Effector CD8-positive, alpha-beta T cell (primary cell): ENCODE measurements around the gene CACNA1C.

Source experiments
- DNase-seq: peaks from one replicate; lab custom pipeline; 2025; lab: John Stamatoyannopoulos, UW

Gene CACNA1C

DNA sequence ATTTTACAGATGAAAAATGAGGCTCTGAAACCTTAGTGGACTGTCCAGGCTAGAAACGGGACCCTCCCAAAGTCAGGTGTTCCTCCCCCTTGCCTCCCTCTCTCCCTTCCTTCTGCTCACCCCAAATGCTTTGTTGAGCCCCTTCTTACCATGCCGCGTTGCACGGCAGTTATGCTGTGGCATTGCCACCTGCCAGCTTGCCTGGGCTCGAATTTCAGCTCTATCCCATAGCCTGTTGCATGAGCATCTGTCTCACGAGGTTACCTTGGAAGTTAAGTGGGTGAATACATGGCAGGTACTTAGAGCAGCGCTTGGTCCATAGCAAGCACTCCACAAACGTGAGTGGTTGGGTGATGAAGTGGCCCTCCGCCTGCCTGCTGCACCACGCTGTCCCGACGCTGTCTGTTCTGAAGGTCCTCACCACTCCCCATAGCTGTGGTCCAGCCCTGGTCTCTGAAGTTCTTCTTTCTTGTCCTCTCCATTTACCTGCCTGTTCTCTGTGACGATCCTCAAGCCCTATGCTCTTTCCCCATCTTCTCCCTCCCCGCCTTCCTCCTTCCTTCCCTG is 269.9 kb downstream of the CACNA1C start:
- no peak for DNase-seq

DNA sequence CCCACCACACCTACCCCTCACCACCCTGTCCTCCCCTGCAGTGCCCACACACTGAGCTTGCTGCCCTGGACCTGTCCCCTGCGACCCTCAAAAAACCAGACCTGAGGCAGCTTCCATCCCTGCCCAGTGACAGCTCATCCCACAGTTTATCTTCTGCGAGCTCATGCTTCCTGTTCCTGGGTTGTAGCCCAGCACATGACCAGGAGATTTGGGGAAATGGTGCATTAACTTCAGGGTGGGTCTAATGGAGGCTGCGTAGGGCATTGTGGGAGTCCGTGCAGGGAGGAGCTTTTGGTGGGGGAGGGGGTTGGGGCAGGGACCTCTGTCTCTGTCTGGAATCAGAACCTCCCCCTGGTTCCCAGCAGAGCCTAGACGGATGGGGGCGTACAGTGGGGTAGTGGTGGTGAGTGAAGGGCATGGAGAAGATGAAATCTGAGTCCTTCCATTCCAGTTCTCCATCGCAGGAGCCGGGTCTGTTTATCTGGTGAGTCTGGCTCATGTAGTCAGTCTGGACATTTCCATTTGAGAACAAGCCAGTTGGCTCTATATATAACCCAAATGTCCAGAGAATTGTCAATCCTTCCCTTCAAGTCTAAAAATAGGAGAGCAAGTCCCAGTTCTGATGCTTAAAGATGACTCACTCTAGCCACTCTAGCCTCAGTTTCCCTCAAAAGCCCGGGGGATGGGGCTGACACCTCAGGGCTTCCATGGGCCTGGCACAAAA is 270.9 kb downstream of the CACNA1C start:
- DNase-seq = no peak

DNA sequence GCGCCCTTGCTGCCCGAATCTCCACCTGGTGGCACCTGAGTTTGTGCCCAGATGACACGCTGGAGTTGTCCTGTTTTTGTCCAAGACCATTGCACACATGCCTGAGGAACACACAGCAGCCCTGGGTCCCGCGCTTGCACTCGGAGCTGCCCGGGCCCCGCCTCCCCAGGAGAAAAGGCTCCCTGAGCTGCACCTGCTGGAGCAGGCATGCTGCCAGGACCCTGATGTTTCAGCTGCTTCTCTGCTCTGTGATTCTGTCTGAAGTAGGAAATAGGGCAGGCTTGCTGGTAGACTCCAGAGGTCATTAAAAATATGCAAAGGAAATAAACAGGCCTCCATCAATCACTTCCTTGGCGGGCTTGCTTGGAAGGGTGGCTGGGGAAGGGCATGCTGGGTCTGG is 271.6 kb downstream of the CACNA1C start:
- no peak for DNase-seq

DNA sequence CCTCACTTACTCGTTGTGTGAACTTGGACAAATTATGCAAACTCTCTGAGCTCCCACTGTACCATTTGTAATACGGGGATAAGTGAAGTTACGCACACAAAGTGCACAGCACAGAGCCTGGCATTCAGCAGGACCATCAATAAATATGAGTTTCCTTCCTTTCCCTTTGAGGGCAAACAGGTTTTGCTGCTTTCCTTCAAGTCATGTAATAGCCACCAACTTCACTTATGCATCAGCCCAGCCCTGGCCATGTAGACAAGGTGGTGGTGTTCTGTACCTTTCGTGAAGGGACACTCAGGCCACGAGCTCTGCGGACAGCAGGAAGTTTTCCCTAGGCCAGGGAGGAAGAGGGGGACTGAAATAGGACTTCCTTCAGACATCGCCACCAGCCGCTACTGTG is 272.7 kb downstream of the CACNA1C start:
- DNase-seq = no peak

DNA sequence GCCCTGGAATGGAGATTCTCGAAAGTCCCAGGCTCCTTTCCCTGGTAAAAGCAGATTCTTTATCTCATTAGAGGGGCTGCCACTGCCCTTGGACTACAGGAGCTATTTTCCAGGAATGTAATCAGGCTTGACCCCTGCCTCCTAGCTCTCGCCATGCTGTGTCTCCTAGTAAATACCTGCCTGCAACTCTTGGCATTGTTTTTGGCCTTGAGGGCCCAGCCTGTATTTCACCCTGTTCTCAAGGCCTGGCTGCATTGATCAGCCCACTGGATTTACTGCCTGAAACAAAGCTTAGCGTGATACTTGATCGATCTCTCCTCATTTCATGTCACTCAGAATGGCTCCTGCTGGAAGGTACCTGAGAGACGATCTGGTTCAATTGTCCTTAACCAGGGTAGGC is 273.7 kb downstream of the CACNA1C start:
- no peak for DNase-seq

DNA sequence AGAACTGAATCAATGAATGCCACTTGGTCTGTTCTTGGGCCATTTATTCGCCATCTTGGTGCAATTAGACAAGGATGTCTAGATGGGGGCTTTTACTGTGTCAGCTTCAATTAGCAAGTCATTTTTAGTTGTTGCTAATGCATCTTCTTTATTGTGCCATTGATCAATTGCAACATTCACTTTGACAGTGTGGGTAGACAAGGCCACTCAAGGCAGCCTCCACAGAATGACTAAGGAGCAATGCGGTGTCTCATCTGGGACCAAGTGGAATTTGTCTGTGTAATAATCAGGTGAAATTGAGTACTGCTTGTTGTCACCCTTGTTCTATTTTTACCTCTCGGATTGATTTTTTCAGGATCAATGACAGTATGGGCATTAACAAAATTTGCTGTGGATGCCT is 275.9 kb downstream of the CACNA1C start:
- no peak for DNase-seq

DNA sequence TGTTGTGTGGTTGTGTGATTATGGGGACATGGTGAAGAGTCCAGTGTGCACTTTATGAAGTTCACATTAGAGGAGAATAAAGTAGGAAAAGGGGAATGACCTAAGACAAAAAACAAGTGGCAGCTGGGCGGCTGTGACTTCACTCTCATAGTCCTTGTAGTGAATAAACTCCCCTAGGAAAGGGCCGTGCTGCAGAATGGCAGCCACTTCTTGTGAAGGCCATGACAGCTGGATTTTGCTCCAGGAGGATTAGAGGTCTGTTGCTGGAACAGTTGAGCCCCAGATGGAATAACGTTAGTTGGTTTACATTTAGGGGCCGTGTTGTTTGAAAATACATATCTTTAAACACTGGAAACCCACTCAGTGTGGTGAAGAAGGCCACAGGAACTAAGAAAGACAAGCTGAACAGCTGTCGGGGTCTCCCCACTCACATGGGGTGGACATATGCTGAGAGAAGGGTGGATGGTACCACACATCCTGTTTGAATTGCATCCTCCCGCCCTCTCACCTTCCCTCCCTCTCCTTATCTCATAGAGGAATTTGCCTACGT is 276.9 kb downstream of the CACNA1C start:
- no peak for DNase-seq

DNA sequence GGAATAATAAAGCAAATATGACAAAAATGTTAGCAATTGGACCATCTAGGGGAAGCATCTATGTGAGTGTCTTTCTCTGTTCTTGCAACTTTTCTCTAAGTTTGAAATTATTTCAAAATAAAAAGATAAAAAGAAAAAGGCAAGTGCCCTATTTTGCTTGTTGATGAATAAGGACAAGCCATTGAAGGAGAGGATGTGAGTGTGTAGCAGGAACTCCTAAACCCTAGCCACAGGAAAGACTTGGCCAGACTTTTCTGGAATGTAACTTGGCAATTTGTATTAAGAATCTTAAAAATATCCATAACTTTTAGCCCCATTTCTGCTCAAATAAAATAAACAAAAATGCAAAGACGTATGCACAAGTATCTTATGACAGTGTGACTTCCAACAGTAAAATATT is 279.4 kb downstream of the CACNA1C start:
- no peak for DNase-seq

DNA sequence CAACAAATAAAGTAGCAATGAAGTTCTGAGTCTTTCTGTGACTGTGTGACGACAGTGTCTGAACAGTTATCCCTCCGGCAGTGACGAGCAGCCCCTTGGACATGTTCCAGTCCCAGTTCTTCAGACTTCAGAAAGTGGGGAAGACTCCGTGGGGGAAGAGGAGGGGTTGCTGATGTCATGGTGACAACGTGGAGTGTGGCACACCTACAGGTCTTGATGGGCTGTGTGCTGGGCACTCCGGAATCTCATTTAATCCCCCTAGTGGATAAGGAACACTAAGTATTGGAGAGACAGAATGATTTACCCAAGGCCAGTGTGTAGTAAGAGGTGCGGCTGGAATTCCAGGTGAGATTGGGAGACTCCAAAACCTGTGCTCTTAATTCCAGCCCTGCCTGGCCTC is 280.2 kb downstream of the CACNA1C start:
- DNase-seq = no peak

DNA sequence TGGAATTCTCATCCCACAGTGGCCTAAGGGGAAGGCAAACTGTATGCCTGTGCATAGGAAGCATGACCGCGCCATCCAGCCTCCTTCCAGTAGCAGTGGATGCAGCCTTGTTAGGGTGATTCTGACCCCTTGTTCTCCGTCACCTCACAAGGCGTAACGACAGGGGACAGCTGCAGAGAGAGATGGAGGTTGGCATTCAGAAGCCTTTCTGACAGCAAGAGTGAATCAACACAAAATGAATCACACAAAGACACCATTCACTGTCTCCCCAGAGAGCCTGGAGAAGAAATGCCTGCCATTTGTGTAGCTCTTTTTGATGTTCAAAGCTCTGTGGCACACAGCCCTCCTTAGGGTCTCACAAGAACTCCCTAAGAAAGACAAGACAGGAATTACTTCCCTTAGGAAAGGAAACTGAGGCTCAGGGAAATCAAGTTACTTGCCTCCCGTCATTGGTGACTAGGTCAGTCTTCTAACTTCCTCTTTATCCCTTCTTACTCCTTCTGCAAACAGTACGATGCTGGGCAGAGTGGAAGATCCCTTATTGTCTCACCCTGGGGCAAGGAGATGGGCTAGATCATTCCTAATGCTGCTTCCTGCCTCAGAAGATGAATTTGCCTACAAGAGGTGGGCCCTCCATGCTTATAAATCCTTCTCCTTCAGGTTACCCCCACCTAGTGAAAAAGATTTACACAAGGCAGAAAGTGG is 280.9 kb downstream of the CACNA1C start:
- no peak for DNase-seq

DNA sequence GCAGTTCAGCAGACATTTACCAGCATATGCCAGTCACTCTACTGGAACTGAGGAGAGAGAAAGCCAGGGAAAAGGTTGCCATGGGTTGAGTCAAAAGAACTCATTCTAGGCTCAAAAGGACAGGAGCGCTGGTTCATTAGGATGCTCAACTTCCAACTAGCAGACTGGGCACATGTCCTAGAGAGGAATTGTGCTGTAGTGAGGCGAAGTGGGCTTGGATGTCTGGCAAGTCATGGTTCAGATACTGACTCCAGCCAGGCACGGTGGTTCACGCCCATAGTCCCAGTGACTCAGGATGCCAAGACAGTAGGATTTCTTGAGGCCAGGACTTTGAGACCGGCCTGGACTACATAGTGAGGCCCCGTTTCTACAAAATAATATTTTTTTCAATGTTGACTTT is 281.5 kb downstream of the CACNA1C start:
- no peak for DNase-seq

DNA sequence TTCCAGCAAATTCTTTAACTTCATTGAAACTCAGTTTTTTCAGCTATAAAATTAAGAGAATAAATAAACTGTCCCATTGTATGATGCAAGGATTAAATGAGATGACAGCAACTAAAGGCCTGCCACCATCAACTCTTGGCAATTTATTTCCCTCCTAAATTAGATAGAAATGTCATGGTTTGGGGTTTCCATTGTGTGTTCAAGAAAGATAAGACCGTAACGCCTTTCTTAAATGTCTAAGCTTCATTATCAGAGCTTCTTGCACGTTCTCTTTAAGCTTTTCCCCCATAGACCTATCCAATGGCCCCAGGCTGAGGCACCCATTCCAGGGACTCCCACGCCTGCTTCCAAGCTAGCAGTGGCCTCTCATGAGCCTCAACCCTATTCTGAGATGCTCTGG is 281.9 kb downstream of the CACNA1C start:
- no peak for DNase-seq

DNA sequence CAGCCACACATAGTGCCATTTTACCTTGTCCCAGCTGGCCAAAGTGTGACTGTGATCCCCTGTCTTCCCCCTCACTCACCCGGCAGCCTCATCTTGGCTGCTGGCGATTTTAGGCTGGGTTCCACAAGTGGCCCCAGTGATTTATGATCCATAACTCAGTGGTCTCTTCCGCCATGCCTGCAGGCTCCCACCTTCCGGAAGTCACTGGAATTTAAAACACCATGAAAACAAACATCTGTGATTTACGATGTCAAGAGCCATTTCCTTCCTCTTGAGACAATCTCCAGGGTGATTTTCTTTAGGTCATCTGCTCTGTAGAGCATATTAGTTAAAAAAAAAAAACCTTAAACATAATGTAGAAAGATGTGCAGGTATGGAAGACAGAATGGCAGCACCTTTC is 282.3 kb downstream of the CACNA1C start:
- DNase-seq = no peak

DNA sequence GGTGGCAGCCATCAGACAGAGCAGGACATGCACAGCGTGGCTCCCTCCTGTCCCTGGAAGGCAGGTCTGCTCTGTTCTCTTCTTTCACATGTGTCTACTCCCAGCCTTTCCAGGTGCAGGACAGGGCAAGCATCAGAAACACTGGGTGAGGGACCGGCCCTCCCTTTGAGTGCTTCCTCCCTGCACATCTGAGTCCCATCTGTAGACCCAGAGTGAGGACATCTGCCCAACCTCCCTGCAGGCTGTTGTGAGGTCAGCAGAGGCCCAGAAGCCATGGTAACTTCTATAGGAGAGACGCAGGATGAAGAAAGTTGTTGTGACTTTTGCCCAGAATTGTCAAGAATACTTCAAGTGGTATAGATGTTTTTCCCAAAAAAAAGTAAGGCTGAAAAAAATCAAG is 282.7 kb downstream of the CACNA1C start:
- no peak for DNase-seq

DNA sequence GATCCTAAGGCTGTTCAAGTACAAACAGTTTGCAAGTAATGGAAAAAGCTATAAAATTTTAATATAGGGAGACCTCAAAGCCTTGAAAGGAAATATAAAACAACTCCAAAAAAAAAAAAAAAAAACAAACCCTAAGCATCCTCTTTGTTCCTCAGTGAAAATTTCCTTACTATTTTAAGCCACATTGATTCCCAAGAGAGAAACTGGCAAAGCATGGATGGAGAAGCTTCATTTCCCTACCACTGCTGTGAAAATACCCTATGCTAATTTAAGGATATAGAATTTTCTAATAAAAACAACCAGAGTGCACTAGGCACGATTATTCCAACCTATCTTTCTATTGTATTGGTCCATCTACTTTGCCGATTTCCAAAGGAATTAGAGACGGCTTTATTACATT is 283.1 kb downstream of the CACNA1C start:
- DNase-seq = no peak

DNA sequence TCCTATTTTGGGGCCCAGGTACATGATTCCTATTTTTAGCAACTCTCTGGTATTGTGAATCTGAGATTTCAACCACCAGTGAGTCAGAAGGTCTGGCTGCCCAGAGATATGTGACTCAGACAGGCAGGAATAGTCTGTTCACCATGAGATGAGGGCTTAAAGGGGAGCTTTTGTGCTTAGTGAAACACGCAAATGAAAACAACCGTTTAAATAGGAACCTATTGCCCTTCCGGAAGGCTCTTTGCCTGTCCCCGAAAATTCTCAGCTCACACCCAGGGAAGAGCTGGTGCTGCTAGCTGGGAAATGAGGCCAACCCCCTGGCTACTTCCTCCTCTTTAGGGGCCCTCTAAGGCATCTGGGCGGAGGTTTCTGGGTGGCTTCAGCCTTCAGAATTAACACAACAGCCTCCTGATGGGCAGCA is 283.6 kb downstream of the CACNA1C start:
- no peak for DNase-seq

DNA sequence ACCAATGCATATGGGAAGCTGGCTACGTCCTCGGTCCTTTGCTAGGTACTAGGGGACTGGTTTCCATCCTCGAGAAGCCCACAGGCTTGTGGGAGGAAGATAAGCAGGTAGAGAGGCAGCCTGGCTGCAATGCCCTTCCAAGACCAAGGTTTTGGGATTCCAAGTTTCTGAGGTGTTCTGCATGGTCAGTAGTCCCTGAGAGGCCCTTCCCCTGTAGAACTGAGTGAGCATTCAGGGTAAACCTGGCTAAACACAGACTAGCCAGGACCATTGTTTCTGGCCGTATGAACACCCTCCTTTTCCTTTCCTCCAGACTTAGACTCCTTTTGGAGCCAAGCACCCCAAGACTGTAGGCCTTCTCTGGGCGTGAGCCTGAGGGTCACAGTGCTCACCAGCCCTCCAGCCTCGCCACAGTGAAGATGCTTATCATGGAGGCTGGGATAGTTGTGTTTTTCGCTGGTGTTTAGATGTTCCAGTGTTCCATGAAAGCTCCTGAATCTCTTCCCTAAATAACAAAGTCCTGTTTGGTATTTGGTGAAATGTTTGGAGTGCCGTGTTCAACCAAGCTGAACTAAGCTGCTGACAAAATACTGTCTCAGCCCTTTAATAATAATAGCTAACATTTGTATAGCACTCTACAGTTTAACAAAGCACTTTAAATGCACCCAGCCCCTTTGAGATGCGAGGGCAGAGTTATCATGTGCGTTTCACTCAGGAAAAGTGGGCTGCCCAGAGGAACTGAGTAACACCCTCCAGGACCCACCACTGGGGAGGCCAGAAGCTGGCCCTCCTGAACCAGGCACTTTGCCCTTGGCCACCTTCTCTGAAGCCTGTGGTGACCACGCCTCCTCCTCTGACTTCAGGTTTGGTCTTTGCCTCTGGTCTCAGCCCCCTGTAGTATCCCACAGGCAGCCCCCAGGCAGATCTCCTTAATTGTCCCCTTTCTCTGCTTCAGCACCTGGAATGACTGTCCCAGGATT is 284.5 kb downstream of the CACNA1C start:
- no peak for DNase-seq

DNA sequence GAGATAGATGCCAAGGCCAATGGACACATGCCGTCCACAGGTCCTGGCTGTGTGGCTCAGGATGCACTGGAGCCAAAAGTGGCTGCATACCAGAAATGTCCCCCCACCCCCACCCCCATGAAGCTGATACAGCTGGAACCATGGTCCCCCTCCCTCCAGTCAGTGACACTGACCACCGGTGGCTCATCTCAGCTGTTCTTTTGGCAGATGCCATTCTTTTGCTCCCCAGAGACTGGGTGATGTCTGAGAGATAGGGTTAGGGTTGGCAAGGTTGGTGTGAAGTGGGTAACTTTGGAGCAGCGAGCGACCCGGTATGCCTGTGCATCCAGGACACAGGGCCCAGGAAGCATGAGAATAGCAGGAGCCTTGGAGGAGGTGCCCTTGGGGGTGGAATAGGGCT is 285.6 kb downstream of the CACNA1C start:
- no peak for DNase-seq

DNA sequence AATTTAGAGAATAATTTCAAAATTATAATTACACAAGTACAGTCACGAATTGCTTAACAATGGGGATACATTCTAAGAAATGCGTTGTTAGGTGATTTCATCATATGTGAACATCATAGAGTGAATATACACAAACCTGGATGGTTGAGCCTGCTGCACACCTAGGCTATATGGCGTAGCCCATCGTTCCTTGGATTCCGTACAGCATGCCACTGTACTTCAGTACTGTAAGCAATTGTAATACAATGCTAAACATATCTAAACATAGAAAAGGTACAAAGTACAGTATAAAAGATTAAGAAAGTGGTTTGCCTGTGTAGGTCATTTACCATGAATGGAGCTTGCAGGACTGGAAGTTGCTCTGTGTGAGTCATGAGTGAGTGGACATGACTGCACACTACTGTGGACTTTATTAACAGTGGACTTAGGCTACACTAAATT is 286.2 kb downstream of the CACNA1C start:
- DNase-seq = no peak

DNA sequence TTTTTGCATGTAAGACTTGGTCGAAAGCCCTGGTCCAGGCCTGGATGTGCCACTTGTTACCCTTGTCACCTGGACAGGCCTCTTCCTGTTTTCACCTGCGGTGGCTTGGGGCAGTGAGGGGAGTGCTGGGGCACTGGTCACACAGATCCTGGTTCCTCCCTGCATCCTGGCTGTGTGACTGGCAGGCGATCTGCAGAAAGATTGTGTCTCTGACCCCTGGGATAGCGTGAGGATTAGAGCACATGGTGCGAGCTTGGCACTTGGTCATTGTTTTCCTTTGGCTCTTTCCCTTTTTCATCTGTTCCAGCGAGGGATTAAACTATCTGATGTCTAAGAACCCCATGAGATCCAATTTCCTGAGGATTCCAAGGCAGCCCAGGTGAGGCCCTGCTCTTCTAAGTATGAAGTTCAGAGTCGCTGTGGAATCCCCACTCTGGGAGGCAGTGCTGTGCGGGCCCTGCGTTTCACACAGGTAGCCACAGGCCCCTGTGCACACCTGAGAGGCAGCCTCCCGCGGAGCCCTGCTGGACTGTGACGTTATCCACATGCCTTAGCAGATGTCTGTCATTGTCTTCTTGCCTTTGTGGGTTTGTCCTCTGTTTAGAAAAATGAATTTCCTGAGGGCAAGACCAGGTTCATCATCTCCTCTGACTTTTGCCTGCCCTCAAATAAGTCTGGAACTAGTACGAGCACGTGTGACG is 288.4 kb downstream of the CACNA1C start:
- no peak for DNase-seq

DNA sequence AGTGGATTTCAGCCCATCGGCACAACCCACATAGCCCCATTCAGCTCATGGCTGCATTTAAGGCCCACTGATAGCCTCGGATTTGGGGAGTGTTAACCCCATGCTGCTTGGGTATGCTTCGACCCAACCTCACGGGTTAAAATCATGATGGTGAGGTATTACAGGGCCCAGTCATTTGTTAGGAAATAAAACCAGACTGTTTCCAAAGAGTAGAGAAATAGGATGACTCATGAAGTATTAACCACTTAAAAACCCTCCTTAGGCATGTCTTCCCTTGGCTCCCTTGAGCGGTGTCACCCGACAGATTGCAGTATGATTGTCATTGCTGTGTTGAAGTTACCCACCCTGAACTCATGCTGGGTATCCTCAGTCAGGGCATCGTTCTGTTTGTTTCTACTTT is 289.1 kb downstream of the CACNA1C start:
- DNase-seq = no peak
